Mammary epithelial cell (primary cell): ENCODE data around the gene ZC2HC1C.

Source experiments
- CTCF ChIP-seq, 2 donors: IDR thresholded peaks in 1 of 2; conservative IDR thresholded peaks in 1 of 2; 2 replicates each; pipeline ENCODE4 v1.5.1; 2011 to 2012; ENCODE audit warnings: inconsistent platforms in 2 of 2, low read length in 2 of 2, mild to moderate bottlenecking in 2 of 2, control low read depth in 1 of 2, low read depth in 1 of 2; ENCODE audit not compliant: insufficient read depth in 1 of 2; ENCODE audit errors: extremely low read depth in 1 of 2
- EZH2 ChIP-seq: IDR thresholded peaks from 2 replicates; pipeline ENCODE4 v1.6.1; 2012; ENCODE audit warnings: low read length, inconsistent platforms, borderline replicate concordance

DNA sequence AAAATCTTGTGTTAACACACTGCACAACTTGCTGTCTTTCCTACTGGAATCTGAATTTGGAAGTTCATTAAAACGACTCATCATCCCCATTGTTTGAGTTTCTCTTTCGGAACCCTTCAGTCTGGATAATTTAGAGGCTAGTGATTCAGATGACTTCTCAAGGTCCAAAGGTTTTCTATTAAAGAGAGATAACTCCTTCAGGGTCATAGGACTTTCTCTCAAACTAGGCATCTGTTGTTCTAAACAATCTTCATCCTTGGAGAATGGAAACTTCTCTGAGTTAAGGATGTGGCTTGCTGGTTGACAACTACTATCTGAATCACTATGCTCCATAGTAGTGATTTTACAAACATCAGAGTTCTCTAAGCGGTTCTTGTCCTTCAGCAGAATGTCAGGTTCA, 22.5 kb upstream of the ZC2HC1C start:
- TF ChIP-seq CTCF (conservative IDR thresholded peaks at IDR 0.05 in 1 of 2, IDR thresholded peaks at IDR 0.05 in 1 of 2; ENCODE audit: extremely low read depth in 1 of 2, insufficient read depth in 1 of 2, low read depth in 1 of 2, low read length in 2 of 2) = no peak
- no peak for TF ChIP-seq EZH2
